Esophagus squamous epithelium (tissue), 5 donors: Measurements from ENCODE around the gene TRIM26. TPM values are rescaled to one million over a fixed set of nuclear protein-coding genes. Genes with fewer than 3 reads are reported as not detected.
A peak's percentile ranks its signal among the peaks of the same experiment; 100 is the strongest.

ENCODE experiments used
- DNase-seq: peaks from one replicate; lab custom pipeline; 2025; lab: John Stamatoyannopoulos, UW
- H3K27ac ChIP-seq, 4 donors: fragments of 200-600 bp; sonication (generic); one replicate each; pipeline ENCODE4 v1.5.1; 2016 to 2019; ENCODE audit warnings: mild to moderate bottlenecking in 1 of 4
- H3K27me3 ChIP-seq, 4 donors: fragments of 200-600 bp; sonication (generic); 1 replicate in 3 of 4; 2 replicates in 1 of 4; pipeline versions ENCODE4 v1.5.1 to v1.6.0; 2017 to 2021; ENCODE audit warnings: antibody characterized with exemption in 1 of 4
- H3K36me3 ChIP-seq, 3 donors: fragments of 200-600 bp; sonication (generic); one replicate each; pipeline ENCODE4 v1.5.1; 2016 to 2019
- H3K4me1 ChIP-seq, 3 donors: fragments of 200-600 bp; sonication (generic); one replicate each; pipeline ENCODE4 v1.5.1; 2017 to 2019
- H3K4me3 ChIP-seq, 4 donors: fragments of 200-600 bp; sonication (generic); 1 replicate in 3 of 4; 2 replicates in 1 of 4; pipeline ENCODE4 v1.5.1; 2016 to 2019; ENCODE audit warnings: mild to moderate bottlenecking in 2 of 4, moderate library complexity in 1 of 4
- H3K9me3 ChIP-seq, 3 donors: fragments of 200-600 bp; sonication (generic); one replicate each; pipeline ENCODE4 v1.5.1; 2016 to 2019
- CTCF ChIP-seq, 6 experiments: fragments of 450-650 bp in 4 of 6; fragments of 200-600 bp in 2 of 6; sonication (generic) in 2 of 6; IDR thresholded peaks; one replicate each; pipeline ENCODE4 v1.5.1; 2016 to 2019; ENCODE audit warnings: antibody characterized with exemption in 6 of 6, mild to moderate bottlenecking in 4 of 6, moderate library complexity in 4 of 6
- POLR2A ChIP-seq, 4 donors: fragments of 450-650 bp; IDR thresholded peaks; one replicate each; pipeline ENCODE4 v1.6.1; 2017; ENCODE audit warnings: antibody characterized with exemption in 4 of 4, mild to moderate bottlenecking in 4 of 4, moderate library complexity in 3 of 4
- WGBS, 2 donors: methylation state at CpG; one replicate each; pipeline ENCODE4 v1.1.5; 2018; 5-methylcytosine and 5-hydroxymethylcytosine counted together
- intact Hi-C: fragments of 100-400 bp; cut with DNase I; formaldehyde crosslinking; loops from one replicate; pipeline ENCODE4 v1.15.0; 2022
- total RNA-seq, 4 donors: library from RNA; depleted of rRNA; stranded (reverse); fragments of >200 nt; gene quantifications; one replicate each; pipeline ENCODE4 v1.1.0, GENCODE V29; 2016
- donor health status: DM: yes; HTN: yes; CAD: no.

Gene TRIM26
- total RNA-seq, 4 donors from 2014 or later = 52.3 to 76.3 (median 63.3) TPM

DNA sequence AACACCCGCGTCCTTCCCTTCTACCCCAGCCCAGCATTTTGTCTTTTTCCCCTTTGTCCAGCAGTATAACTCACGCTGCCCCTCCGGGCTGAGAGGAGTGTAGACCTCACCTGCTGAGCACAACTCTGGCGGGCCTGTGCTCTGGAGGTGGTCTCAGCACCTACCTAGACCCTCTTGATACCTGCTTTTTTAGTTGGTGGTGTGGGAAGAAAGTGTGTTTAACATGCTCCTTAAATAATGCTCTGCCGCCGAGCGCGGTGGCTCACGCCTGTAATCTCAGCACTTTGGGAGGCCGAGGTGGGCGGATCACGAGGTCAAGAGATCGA, 1.4 kb upstream of the TRIM26 start:
- H3K4me1 ChIP-seq = peaks cover 4 to 44% (median 26%) of the 10 kb centered on the region in 3 donors
- no peaks in the 10 kb centered on the region for H3K27me3 ChIP-seq
- no peaks in the 10 kb centered on the region for H3K36me3 ChIP-seq
- peak overlapping the region; percentile 70 to 94 (median 77) for H3K4me3 ChIP-seq
- peak overlapping the region; percentile 97 to 100 (median 98) for H3K27ac ChIP-seq
- WGBS, 2 donors = 21 to 69% methylated on average over 5 to 13 of the region's 14 CpGs
- no peaks in the 10 kb centered on the region for H3K9me3 ChIP-seq
- TF ChIP-seq POLR2A (IDR thresholded peaks at IDR 0.05) (no peak), CTCF (IDR thresholded peaks at IDR 0.05) (no peak)
- intact Hi-C loops = no loop called here
- DNase-seq = no peak

GRCh38 chr6:30213957-30214656, 901 bp upstream of the TRIM26 start:
- no peak for DNase-seq
- Histone ChIP-seq H3K36me3 (no peaks in the 10 kb centered on the region), H3K4me1 (peaks cover 9 to 45% (median 27%) of the 10 kb centered on the region in 3 donors), H3K27me3 (no peaks in the 10 kb centered on the region), H3K4me3 (peak overlapping the region; percentile 70 to 94 (median 77)), H3K9me3 (no peaks in the 10 kb centered on the region), H3K27ac (peak overlapping the region; percentile 97 to 100 (median 98))
- WGBS, 2 donors = 0 to 11% methylated on average over 2 to 10 of the region's 45 CpGs
- peak in 2 of 4 donors; percentile 75 to 80 for TF ChIP-seq POLR2A (IDR thresholded peaks at IDR 0.05)
- TF ChIP-seq CTCF (IDR thresholded peaks at IDR 0.05) = peak in 1 of 6 experiments; percentile 5
- intact Hi-C loops = no loop called here

GRCh38 chr6:30213667-30213956, 406 bp upstream of the TRIM26 start:
- Histone ChIP-seq H3K4me3 (peak overlapping the region; percentile 70 to 94 (median 77)), H3K36me3 (no peaks in the 10 kb centered on the region), H3K27me3 (no peaks in the 10 kb centered on the region), H3K9me3 (no peaks in the 10 kb centered on the region), H3K27ac (peak overlapping the region; percentile 97 to 100 (median 98)), H3K4me1 (peaks cover 10 to 49% (median 29%) of the 10 kb centered on the region in 3 donors)
- intact Hi-C loops = no loop called here
- DNase-seq = no peak
- 0% methylated on average over 9 to 11 of the region's 12 CpGs for WGBS, 2 donors
- no peak for TF ChIP-seq CTCF (IDR thresholded peaks at IDR 0.05)
- no peak for TF ChIP-seq POLR2A (IDR thresholded peaks at IDR 0.05)

- no peaks in the 10 kb centered on the region for H3K27me3 ChIP-seq
- no peak for DNase-seq
- no peaks in the 10 kb centered on the region for H3K36me3 ChIP-seq
- no peaks in the 10 kb centered on the region for H3K9me3 ChIP-seq
- H3K27ac ChIP-seq = peak overlapping the region in 3 of 4 donors; percentile 97 to 100 (median 99)
- TF ChIP-seq CTCF (IDR thresholded peaks at IDR 0.05) = no peak
- no peak for TF ChIP-seq POLR2A (IDR thresholded peaks at IDR 0.05)
- peaks cover 22 to 66% (median 44%) of the 10 kb centered on the region in 3 donors for H3K4me1 ChIP-seq
- peak overlapping the region; percentile 70 to 94 (median 77) for H3K4me3 ChIP-seq
- WGBS, 2 donors = 35 to 37% methylated on average over 3 of the region's 3 CpGs
- intact Hi-C loops = no loop called here
These were observed 1.3 kb downstream of the TRIM26 start for GRCh38 chr6:30211899-30212298.

DNA sequence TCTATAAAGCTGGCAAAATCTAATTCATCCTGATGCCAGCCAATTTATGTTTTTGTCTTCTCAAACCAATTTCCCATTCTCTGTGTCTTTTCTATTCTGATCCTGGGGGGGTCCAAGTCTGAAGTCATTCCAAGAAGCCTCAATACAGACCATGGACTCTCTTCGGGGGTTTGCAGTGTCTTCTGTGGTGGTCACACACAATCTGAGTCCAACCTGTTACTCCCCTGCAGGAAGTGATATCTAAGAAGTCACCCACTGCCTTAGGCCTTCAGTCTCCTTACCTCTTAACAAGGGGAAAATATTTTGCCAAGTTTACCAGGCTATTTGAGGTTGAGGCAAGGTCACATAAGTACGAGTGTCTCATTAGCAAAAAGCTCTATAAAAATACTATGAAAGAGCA, 1.9 kb downstream of the TRIM26 start:
- 24 to 35% methylated on average over 2 of the region's 2 CpGs for WGBS, 2 donors
- H3K27me3 ChIP-seq = no peaks in the 10 kb centered on the region
- H3K4me1 ChIP-seq = peaks cover 28 to 72% (median 49%) of the 10 kb centered on the region in 3 donors
- intact Hi-C loops = no loop called here
- no peaks in the 10 kb centered on the region for H3K9me3 ChIP-seq
- no peak for TF ChIP-seq CTCF (IDR thresholded peaks at IDR 0.05)
- TF ChIP-seq POLR2A (IDR thresholded peaks at IDR 0.05) = no peak
- H3K36me3 ChIP-seq = no peaks in the 10 kb centered on the region
- peak overlapping the region; percentile 70 to 94 (median 77) for H3K4me3 ChIP-seq
- no peak for DNase-seq
- peak overlapping the region in 3 of 4 donors; percentile 97 to 100 (median 99) for H3K27ac ChIP-seq
